Endothelial cell of umbilical vein (primary cell): ENCODE measurements around the gene EYS.

ENCODE experiments used
- CTCF ChIP-seq, 2 donors: IDR thresholded peaks; 1 replicate in 1 of 2; 2 replicates in 1 of 2; pipeline ENCODE4 v1.5.1; 2011; ENCODE audit warnings: low read length in 2 of 2, mild to moderate bottlenecking in 2 of 2, moderate library complexity in 2 of 2, control low read depth in 1 of 2, inconsistent platforms in 1 of 2, low read depth in 1 of 2; ENCODE audit not compliant: insufficient read depth in 1 of 2; ENCODE audit errors: extremely low read depth in 1 of 2
- EZH2 ChIP-seq: IDR thresholded peaks from 2 replicates; pipeline ENCODE4 v1.6.1; 2012; ENCODE audit warnings: borderline replicate concordance, low read depth, mild to moderate bottlenecking, moderate library complexity, low read length, inconsistent platforms; ENCODE audit not compliant: severe bottlenecking
- FOS ChIP-seq: IDR thresholded peaks from 2 replicates; pipeline ENCODE4 v1.6.1; 2011; ENCODE audit warnings: mild to moderate bottlenecking, low read length, moderate library complexity, borderline replicate concordance; ENCODE audit not compliant: insufficient read depth
- JUN ChIP-seq: IDR thresholded peaks from 2 replicates; pipeline ENCODE4 v1.6.1; 2011; ENCODE audit warnings: borderline replicate concordance, low read depth; ENCODE audit not compliant: insufficient read length, insufficient read depth
- MAX ChIP-seq: IDR thresholded peaks from 2 replicates; pipeline ENCODE4 v1.6.1; 2011; ENCODE audit not compliant: insufficient read depth, insufficient read length
- POLR2A ChIP-seq: IDR thresholded peaks from 2 replicates; pipeline ENCODE4 v1.6.1; 2012; ENCODE audit warnings: low read depth, mild to moderate bottlenecking, control low read depth, low read length
- POLR2AphosphoS5 ChIP-seq: IDR thresholded peaks from 2 replicates; pipeline ENCODE4 v1.6.1; 2012; ENCODE audit warnings: low read depth, mild to moderate bottlenecking, control low read depth, low read length, moderate library complexity; ENCODE audit not compliant: insufficient read depth

DNA sequence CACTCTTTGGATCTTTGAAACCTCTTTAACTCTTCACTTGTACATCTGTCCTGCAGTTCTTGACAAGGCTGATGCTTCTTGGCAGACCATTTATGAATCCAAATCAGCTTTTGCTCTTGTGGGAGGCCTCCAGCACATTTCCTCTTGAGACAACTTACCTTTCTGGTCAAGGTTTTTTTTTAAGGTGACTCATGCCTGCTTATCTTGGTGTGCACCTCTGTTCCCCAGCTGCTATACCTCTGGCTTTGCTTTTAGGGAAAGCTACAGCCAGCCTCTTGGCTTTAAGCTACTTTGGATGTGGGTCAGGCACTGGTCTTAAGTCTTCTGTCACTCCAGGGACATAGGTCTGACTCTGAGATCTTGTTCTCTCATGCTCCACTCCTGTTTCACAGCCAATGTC is 1965.0 kb downstream of the EYS start:
- TF ChIP-seq POLR2A (no peak), CTCF (IDR thresholded peaks at IDR 0.05; ENCODE audit: extremely low read depth in 1 of 2, insufficient read depth in 1 of 2, low read depth in 1 of 2, low read length in 2 of 2) (no peak), EZH2 (no peak), POLR2AphosphoS5 (no peak), MAX (no peak), FOS (no peak), JUN (no peak)
